Tibial nerve (tissue), 4 donors: ENCODE results near the gene HBG1. TPM values are rescaled to one million over a fixed set of nuclear protein-coding genes. Genes with fewer than 3 reads are reported as not detected.

Experiments
- DNase-seq, 2 donors: peaks; one replicate each; pipeline ENCODE4 v3.0.0-alpha.2; 2019; ENCODE audit warnings: low spot score in 2 of 2
- H3K27ac ChIP-seq, 4 donors: fragments of 200-600 bp; sonication (generic) in 3 of 4; one replicate each; pipeline ENCODE4 v1.5.1; 2017 to 2019; ENCODE audit warnings: mild to moderate bottlenecking in 1 of 4
- H3K27me3 ChIP-seq, 2 donors: fragments of 200-600 bp; sonication (generic) in 1 of 2; one replicate each; pipeline versions ENCODE4 v1.5.1 to v1.6.0; 2017 to 2019
- H3K36me3 ChIP-seq, 3 donors: fragments of 200-600 bp; sonication (generic); one replicate each; pipeline ENCODE4 v1.5.1; 2018 to 2019
- H3K4me1 ChIP-seq, 4 donors: fragments of 200-600 bp; sonication (generic) in 3 of 4; one replicate each; pipeline ENCODE4 v1.5.1; 2017 to 2019
- H3K4me3 ChIP-seq, 4 donors: fragments of 200-600 bp; sonication (generic) in 3 of 4; one replicate each; pipeline ENCODE4 v1.5.1; 2017 to 2019; ENCODE audit warnings: mild to moderate bottlenecking in 1 of 4, moderate library complexity in 1 of 4
- H3K9me3 ChIP-seq, 4 donors: fragments of 200-600 bp; sonication (generic) in 3 of 4; one replicate each; pipeline ENCODE4 v1.5.1; 2017 to 2019
- CTCF ChIP-seq, 5 experiments: fragments of 200-600 bp in 3 of 5; fragments of 450-650 bp in 2 of 5; sonication (generic) in 3 of 5; IDR thresholded peaks; one replicate each; pipeline ENCODE4 v1.5.1; 2016 to 2019; ENCODE audit warnings: antibody characterized with exemption in 5 of 5, mild to moderate bottlenecking in 3 of 5, moderate library complexity in 2 of 5
- EP300 ChIP-seq, 2 donors: sonication (generic); formaldehyde crosslinking; IDR thresholded peaks; one replicate each; pipeline ENCODE4 v1.6.1; 2017; ENCODE audit warnings: antibody characterized with exemption in 2 of 2, mild to moderate bottlenecking in 1 of 2
- POLR2A ChIP-seq, 2 donors: fragments of 450-650 bp; IDR thresholded peaks; one replicate each; pipeline ENCODE4 v1.6.1; 2017; ENCODE audit warnings: antibody characterized with exemption in 2 of 2, mild to moderate bottlenecking in 2 of 2, moderate library complexity in 2 of 2
- WGBS, 2 donors: methylation state at CpG; one replicate each; pipeline ENCODE4 v1.1.5; 2018; 5-methylcytosine and 5-hydroxymethylcytosine counted together
- total RNA-seq, 4 donors: library from RNA; depleted of rRNA; stranded (reverse); fragments of >200 nt; gene quantifications; one replicate each; pipeline ENCODE4 v1.1.0, GENCODE V29; 2016

The HBG1 gene
- total RNA-seq, 4 donors from 2014 or later = not detected

- no peaks in the 10 kb centered on the region for H3K27me3 ChIP-seq
- 87 to 88% methylated on average over 1 of the region's 1 CpG for WGBS, 2 donors
- H3K4me1 ChIP-seq = no peaks in the 10 kb centered on the region
- H3K9me3 ChIP-seq = no peaks in the 10 kb centered on the region
- H3K27ac ChIP-seq = no peak overlapping the region
- no peak overlapping the region for H3K4me3 ChIP-seq
- H3K36me3 ChIP-seq = no peaks in the 10 kb centered on the region
- no peak for DNase-seq
- TF ChIP-seq CTCF (IDR thresholded peaks at IDR 0.05) = no peak
- no peak for TF ChIP-seq EP300 (IDR thresholded peaks at IDR 0.05)
- no peak for TF ChIP-seq POLR2A (IDR thresholded peaks at IDR 0.05)
Observed at GRCh38 chr11:5290106-5290505, 40.4 kb upstream of the HBG1 start.

- Histone ChIP-seq H3K4me1 (no peaks in the 10 kb centered on the region), H3K27me3 (no peaks in the 10 kb centered on the region), H3K27ac (no peak overlapping the region), H3K9me3 (no peaks in the 10 kb centered on the region), H3K4me3 (no peak overlapping the region), H3K36me3 (no peaks in the 10 kb centered on the region)
- no peak for TF ChIP-seq POLR2A (IDR thresholded peaks at IDR 0.05)
- DNase-seq = no peak
Observed at GRCh38 chr11:5289696-5290095, 40.0 kb upstream of the HBG1 start.

GRCh38 chr11:5288906-5289550 is 39.4 kb upstream of the HBG1 start:
- 83 to 88% methylated on average over 6 of the region's 6 CpGs for WGBS, 2 donors
- no peaks in the 10 kb centered on the region for H3K27me3 ChIP-seq
- TF ChIP-seq EP300 (IDR thresholded peaks at IDR 0.05) = no peak
- TF ChIP-seq POLR2A (IDR thresholded peaks at IDR 0.05) = no peak
- no peak for TF ChIP-seq CTCF (IDR thresholded peaks at IDR 0.05)
- H3K27ac ChIP-seq = no peak overlapping the region
- H3K9me3 ChIP-seq = no peaks in the 10 kb centered on the region
- no peaks in the 10 kb centered on the region for H3K36me3 ChIP-seq
- H3K4me1 ChIP-seq = no peaks in the 10 kb centered on the region
- DNase-seq = no peak
- no peak overlapping the region for H3K4me3 ChIP-seq

GRCh38 chr11:5288108-5288905 is 38.6 kb upstream of the HBG1 start:
- no peak for TF ChIP-seq EP300 (IDR thresholded peaks at IDR 0.05)
- TF ChIP-seq CTCF (IDR thresholded peaks at IDR 0.05) = no peak
- no peak for TF ChIP-seq POLR2A (IDR thresholded peaks at IDR 0.05)
- DNase-seq = no peak
- Histone ChIP-seq H3K36me3 (no peaks in the 10 kb centered on the region), H3K4me3 (no peak overlapping the region), H3K4me1 (no peaks in the 10 kb centered on the region), H3K9me3 (no peaks in the 10 kb centered on the region), H3K27me3 (no peaks in the 10 kb centered on the region), H3K27ac (no peak overlapping the region)
- WGBS, 2 donors = 54 to 67% methylated on average over 7 of the region's 7 CpGs

GRCh38 chr11:5286901-5287300 is 37.2 kb upstream of the HBG1 start:
- H3K4me3 ChIP-seq = no peak overlapping the region
- H3K27me3 ChIP-seq = no peaks in the 10 kb centered on the region
- WGBS, 2 donors = 77 to 80% methylated on average over 3 of the region's 3 CpGs
- no peaks in the 10 kb centered on the region for H3K4me1 ChIP-seq
- no peaks in the 10 kb centered on the region for H3K9me3 ChIP-seq
- no peak overlapping the region for H3K27ac ChIP-seq
- no peaks in the 10 kb centered on the region for H3K36me3 ChIP-seq
- DNase-seq = no peak
- TF ChIP-seq CTCF (IDR thresholded peaks at IDR 0.05) (no peak), POLR2A (IDR thresholded peaks at IDR 0.05) (no peak), EP300 (IDR thresholded peaks at IDR 0.05) (no peak)
